ENCODE results near the gene ZBTB6. TPM values are rescaled to one million over a fixed set of nuclear protein-coding genes. Genes with fewer than 3 reads are reported as not detected.

ZBTB6 gene
- total and polyA plus RNA-seq, 2 of the 13 experiments (the other 11 are each of a cell fraction or from before 2014, with no cell fraction given) = 3.7 to 7.1 TPM

DNA sequence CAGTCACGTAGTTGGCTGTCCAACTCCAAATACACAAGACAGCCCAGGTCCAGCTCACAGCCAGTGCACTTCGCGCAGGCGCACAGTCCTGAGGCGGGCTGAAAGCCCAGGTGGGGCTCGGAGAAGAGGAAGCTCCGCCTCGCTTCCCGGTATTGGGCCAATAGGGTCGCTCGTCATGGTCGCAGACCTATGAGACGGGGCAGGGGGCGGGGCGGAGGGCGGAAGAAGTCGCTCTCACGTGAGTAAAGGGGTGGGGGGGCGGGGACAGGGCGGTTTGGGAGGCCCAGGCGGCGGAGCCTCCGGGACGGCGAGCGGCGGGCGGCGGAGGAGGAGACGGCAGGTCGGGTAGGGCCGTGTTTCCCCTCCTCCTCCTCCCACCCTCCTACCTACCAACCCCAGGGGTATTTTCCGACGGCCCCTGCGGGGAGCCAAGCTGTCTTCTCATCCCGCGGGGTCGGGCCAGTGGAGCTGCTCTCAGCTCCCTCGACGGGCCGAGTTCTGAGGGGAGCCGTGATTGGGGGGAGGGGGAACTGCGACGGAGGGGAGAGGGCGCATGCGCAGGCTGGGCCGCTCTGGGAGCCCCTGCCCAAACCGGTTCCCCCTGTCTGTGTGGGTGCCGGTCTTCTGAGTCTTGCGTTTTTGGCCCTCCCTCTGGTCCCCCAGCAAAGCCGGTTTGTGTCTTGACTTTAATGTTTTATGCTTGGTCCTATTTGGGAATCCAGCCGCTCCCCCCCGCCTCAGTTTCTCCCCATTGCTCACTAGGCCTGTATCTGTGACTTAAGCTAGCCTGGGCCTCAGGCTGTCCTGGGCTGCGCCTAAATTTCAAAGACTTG, 27.8 kb upstream of the ZBTB6 start, which contains the start of gene RABGAP1 (continued):
- TF ChIP-seq MTA3 (CRISPR knock-in tag; IDR thresholded peaks at IDR 0.05) = no peak
- TF ChIP-seq AGO2 (optimal IDR thresholded peaks at IDR 0.05; ENCODE audit: low read depth, low read length) = peak; percentile 67
- no peak for TF ChIP-seq ZNF670 (CRISPR knock-in tag; IDR thresholded peaks at IDR 0.05; ENCODE audit: borderline replicate concordance)
- TF ChIP-seq SALL1 (CRISPR knock-in tag; IDR thresholded peaks at IDR 0.05) = peak; percentile 47
- TF ChIP-seq HES4 (CRISPR knock-in tag; IDR thresholded peaks at IDR 0.05; ENCODE audit: borderline replicate concordance) = no peak
- TF ChIP-seq, protein P1, sequence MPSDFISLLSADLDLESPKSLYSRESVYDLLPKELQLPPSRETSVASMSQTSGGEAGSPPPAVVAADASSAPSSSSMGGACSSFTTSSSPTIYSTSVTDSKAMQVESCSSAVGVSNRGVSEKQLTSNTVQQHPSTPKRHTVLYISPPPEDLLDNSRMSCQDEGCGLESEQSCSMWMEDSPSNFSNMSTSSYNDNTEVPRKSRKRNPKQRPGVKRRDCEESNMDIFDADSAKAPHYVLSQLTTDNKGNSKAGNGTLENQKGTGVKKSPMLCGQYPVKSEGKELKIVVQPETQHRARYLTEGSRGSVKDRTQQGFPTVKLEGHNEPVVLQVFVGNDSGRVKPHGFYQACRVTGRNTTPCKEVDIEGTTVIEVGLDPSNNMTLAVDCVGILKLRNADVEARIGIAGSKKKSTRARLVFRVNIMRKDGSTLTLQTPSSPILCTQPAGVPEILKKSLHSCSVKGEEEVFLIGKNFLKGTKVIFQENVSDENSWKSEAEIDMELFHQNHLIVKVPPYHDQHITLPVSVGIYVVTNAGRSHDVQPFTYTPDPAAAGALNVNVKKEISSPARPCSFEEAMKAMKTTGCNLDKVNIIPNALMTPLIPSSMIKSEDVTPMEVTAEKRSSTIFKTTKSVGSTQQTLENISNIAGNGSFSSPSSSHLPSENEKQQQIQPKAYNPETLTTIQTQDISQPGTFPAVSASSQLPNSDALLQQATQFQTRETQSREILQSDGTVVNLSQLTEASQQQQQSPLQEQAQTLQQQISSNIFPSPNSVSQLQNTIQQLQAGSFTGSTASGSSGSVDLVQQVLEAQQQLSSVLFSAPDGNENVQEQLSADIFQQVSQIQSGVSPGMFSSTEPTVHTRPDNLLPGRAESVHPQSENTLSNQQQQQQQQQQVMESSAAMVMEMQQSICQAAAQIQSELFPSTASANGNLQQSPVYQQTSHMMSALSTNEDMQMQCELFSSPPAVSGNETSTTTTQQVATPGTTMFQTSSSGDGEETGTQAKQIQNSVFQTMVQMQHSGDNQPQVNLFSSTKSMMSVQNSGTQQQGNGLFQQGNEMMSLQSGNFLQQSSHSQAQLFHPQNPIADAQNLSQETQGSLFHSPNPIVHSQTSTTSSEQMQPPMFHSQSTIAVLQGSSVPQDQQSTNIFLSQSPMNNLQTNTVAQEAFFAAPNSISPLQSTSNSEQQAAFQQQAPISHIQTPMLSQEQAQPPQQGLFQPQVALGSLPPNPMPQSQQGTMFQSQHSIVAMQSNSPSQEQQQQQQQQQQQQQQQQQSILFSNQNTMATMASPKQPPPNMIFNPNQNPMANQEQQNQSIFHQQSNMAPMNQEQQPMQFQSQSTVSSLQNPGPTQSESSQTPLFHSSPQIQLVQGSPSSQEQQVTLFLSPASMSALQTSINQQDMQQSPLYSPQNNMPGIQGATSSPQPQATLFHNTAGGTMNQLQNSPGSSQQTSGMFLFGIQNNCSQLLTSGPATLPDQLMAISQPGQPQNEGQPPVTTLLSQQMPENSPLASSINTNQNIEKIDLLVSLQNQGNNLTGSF (CRISPR knock-in tag; IDR thresholded peaks at IDR 0.05) = no peak
- TF ChIP-seq ETV6 (CRISPR knock-in tag; conservative IDR thresholded peaks at IDR 0.05) = no peak; the same call in 1 of the 2 replicates
- TF ChIP-seq, protein P2, sequence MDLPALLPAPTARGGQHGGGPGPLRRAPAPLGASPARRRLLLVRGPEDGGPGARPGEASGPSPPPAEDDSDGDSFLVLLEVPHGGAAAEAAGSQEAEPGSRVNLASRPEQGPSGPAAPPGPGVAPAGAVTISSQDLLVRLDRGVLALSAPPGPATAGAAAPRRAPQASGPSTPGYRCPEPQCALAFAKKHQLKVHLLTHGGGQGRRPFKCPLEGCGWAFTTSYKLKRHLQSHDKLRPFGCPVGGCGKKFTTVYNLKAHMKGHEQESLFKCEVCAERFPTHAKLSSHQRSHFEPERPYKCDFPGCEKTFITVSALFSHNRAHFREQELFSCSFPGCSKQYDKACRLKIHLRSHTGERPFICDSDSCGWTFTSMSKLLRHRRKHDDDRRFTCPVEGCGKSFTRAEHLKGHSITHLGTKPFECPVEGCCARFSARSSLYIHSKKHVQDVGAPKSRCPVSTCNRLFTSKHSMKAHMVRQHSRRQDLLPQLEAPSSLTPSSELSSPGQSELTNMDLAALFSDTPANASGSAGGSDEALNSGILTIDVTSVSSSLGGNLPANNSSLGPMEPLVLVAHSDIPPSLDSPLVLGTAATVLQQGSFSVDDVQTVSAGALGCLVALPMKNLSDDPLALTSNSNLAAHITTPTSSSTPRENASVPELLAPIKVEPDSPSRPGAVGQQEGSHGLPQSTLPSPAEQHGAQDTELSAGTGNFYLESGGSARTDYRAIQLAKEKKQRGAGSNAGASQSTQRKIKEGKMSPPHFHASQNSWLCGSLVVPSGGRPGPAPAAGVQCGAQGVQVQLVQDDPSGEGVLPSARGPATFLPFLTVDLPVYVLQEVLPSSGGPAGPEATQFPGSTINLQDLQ (CRISPR knock-in tag; IDR thresholded peaks at IDR 0.05) = peak; percentile 66; the same call in 1 of the 2 replicates
- TF ChIP-seq KDM4B (CRISPR knock-in tag; IDR thresholded peaks at IDR 0.05) = no peak
- TF ChIP-seq, protein P3, sequence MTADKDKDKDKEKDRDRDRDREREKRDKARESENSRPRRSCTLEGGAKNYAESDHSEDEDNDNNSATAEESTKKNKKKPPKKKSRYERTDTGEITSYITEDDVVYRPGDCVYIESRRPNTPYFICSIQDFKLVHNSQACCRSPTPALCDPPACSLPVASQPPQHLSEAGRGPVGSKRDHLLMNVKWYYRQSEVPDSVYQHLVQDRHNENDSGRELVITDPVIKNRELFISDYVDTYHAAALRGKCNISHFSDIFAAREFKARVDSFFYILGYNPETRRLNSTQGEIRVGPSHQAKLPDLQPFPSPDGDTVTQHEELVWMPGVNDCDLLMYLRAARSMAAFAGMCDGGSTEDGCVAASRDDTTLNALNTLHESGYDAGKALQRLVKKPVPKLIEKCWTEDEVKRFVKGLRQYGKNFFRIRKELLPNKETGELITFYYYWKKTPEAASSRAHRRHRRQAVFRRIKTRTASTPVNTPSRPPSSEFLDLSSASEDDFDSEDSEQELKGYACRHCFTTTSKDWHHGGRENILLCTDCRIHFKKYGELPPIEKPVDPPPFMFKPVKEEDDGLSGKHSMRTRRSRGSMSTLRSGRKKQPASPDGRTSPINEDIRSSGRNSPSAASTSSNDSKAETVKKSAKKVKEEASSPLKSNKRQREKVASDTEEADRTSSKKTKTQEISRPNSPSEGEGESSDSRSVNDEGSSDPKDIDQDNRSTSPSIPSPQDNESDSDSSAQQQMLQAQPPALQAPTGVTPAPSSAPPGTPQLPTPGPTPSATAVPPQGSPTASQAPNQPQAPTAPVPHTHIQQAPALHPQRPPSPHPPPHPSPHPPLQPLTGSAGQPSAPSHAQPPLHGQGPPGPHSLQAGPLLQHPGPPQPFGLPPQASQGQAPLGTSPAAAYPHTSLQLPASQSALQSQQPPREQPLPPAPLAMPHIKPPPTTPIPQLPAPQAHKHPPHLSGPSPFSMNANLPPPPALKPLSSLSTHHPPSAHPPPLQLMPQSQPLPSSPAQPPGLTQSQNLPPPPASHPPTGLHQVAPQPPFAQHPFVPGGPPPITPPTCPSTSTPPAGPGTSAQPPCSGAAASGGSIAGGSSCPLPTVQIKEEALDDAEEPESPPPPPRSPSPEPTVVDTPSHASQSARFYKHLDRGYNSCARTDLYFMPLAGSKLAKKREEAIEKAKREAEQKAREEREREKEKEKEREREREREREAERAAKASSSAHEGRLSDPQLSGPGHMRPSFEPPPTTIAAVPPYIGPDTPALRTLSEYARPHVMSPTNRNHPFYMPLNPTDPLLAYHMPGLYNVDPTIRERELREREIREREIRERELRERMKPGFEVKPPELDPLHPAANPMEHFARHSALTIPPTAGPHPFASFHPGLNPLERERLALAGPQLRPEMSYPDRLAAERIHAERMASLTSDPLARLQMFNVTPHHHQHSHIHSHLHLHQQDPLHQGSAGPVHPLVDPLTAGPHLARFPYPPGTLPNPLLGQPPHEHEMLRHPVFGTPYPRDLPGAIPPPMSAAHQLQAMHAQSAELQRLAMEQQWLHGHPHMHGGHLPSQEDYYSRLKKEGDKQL (CRISPR knock-in tag; IDR thresholded peaks at IDR 0.05; ENCODE audit: low read depth) = no peak
- no peak for TF ChIP-seq ZSCAN30 (CRISPR knock-in tag; IDR thresholded peaks at IDR 0.05)
- 0 out of 2 replicates have a peak, but pooled peaks have one; percentile 14 for TF ChIP-seq ZZZ3 (CRISPR knock-in tag; IDR thresholded peaks at IDR 0.05; ENCODE audit: borderline replicate concordance)
- TF ChIP-seq PHF8 (CRISPR knock-in tag; IDR thresholded peaks at IDR 0.05) = peak; percentile 85
- no peak for TF ChIP-seq ZNF337 (CRISPR knock-in tag; IDR thresholded peaks at IDR 0.05; ENCODE audit: borderline replicate concordance, low read depth)
- 0 out of 2 replicates have a peak, but pooled peaks have one; percentile 13 for TF ChIP-seq SIX4 (CRISPR knock-in tag; IDR thresholded peaks at IDR 0.05)
- no peak for TF ChIP-seq ZMYM3 (CRISPR knock-in tag; IDR thresholded peaks at IDR 0.05)

Measured in HepG2 (cell line).